Psoas muscle (tissue), 8 donors: ENCODE results near the gene SMARCC2. TPM values are rescaled to one million over a fixed set of nuclear protein-coding genes. Genes with fewer than 3 reads are reported as not detected.

Experiments used
- ATAC-seq, 4 donors: fragments of 200-7000 bp; cut with Tn5 transposase; one replicate each; pipeline ENCODE4 v1.9.1; 2020; ENCODE audit warnings: moderate library complexity in 3 of 4, mild to moderate bottlenecking in 2 of 4
- DNase-seq, 2 donors: peaks; one replicate each; pipeline ENCODE4 v3.0.0-alpha.2; 2020
- H3K27ac ChIP-seq: fragments of 200-600 bp; one replicate; pipeline ENCODE4 v1.8.0; 2022
- H3K27me3 ChIP-seq, 3 donors: fragments of 200-600 bp in 1 of 3; one replicate each; pipeline versions ENCODE4 v1.6.1 to v1.8.0; 2013 to 2022; ENCODE audit warnings: low read length in 2 of 3, mild to moderate bottlenecking in 2 of 3, moderate library complexity in 1 of 3; ENCODE audit not compliant: insufficient read depth in 3 of 3
- H3K36me3 ChIP-seq, 2 donors: fragments of 200-600 bp in 1 of 2; one replicate each; pipeline versions ENCODE4 v1.6.1 to v1.8.0; 2013 to 2022; ENCODE audit warnings: low read depth in 1 of 2, mild to moderate bottlenecking in 1 of 2, moderate library complexity in 1 of 2; ENCODE audit not compliant: insufficient read depth in 1 of 2
- H3K4me1 ChIP-seq: fragments of 200-600 bp; one replicate; pipeline ENCODE4 v1.8.0; 2022
- H3K4me3 ChIP-seq: fragments of 200-600 bp; one replicate; pipeline ENCODE4 v1.8.0; 2022; ENCODE audit warnings: mild to moderate bottlenecking
- H3K9me3 ChIP-seq: fragments of 200-600 bp; one replicate; pipeline ENCODE4 v1.8.0; 2022
- WGBS, 3 donors: extraction: QIAGEN DNeasy Blood & Tissue Kit; methylation state at CpG; one replicate each; pipeline versions ENCODE4 v1.1.6 to v1.1.7; 2013; 5-methylcytosine and 5-hydroxymethylcytosine counted together
- intact Hi-C, 2 donors: fragments of 100-400 bp; cut with DNase I; formaldehyde crosslinking; loops; one replicate each; pipeline versions ENCODE4 v1.11.0 to v1.14.2; 2022
- long read RNA-seq, 2 donors: library from polyadenylated mRNA; unstranded; transcript quantifications; one replicate each; pipeline ENCODE4 v2.0.0, GENCODE V29; 2021
- polyA plus RNA-seq, 3 donors: library from polyadenylated mRNA; stranded (reverse); fragments of 200-250 nt; gene quantifications; one replicate each; pipeline ENCODE4 v1.2.3, GENCODE V29; 2013
- total RNA-seq, 4 donors: library from RNA; stranded (reverse); fragmentation: NEBNext Ultra II Directional in 2 of 4; extraction: Animal tissue kit (Norgen Biotek cat#: 25700) in 2 of 4; gene quantifications; one replicate each; pipeline versions ENCODE4 v1.2.1 to v1.2.4, GENCODE V29; 2021 to 2023
- TF ChIP-seq, protein P1 (sequence below): fragments of 200-600 bp; IDR thresholded peaks from one replicate; pipeline ENCODE4 v1.8.0; 2022; ENCODE audit warnings: antibody characterized with exemption
- donor health status: healthy with polysubstance abuse.
- donor health status: DM: no; HTN: no; CAD: no; lungs with moderate emphysema.
- donor health status: Bipolar disorder and iron deficiency.
- donor health status: healthy.
- donor health status: DM: yes; HTN: yes; CAD: no.
- donor health status: DM: no; HTN: no; CAD: no.
- donor health status: DM: no; HTN: no; CAD: no.
- donor health status: DM: yes; HTN: yes; CAD: no.

SMARCC2 gene
- total RNA-seq (10 to 100 TPM; 49.8 to 78.7 (median 69.7) TPM), polyA plus RNA-seq (10 to 100 TPM; 16.5 to 46.1 (median 26.5) TPM)
- long read RNA-seq, donor 1, full-length matches to known transcripts = 27 of 59 reads
- long read RNA-seq, donor 1, partial matches to known transcripts = 14 of 59 reads
- long read RNA-seq, donor 1, other reads (novel, unspliced or antisense) = 18 of 59 reads
- long read RNA-seq, donor 2, full-length matches to known transcripts = 42 of 130 reads
- long read RNA-seq, donor 2, partial matches to known transcripts = 37 of 130 reads
- long read RNA-seq, donor 2, other reads (novel, unspliced or antisense) = 51 of 130 reads

DNA sequence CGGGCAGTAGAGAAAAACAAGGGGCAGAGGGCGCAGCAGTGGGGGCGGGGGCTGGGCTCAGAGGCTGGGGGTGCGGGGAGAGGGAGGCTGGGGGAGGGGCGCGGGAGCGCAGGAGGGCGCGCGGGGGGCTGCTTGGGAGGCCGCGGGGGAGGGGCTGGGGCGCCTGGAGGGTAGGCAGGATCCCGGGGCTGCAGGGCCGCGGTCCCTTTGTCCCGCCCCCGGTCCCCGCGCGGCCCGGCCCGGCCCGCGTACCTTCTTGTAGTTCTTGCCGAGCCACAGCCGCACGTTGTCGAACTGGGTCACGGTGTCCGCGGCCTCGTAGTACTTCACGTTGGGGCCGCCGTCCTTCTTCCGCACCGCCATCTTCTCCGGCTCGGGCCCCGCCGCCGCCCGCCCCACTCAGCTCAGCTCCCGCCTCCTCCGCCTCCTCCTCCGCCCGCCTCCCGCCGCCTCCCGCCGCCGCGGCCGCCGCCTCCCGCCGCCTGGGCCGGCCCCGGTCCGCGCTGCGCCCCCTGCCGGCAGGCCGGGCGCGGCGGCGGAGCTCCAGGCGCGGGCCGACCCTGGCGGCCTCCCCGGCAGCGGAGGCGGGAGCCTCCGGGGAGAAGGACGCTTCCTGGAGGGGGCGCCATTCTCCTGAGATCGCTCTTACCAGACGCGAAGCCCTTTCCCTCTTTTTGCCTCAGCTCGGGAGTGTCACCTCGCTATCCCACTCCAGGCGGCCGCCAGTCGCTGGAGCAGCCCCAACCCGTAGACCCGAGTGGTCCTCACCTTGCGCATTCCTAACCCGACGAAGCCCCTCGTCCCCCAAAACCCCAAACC, at the start of gene SMARCC2:
Gene SMARCC2, minus strand, starts transcription at position 385 of the 819 bp plus-strand sequence. Its CDS starts 22 bp downstream, at position 363.
- Histone ChIP-seq H3K27ac (peak within 1 kb of the TSS; percentile 91), H3K4me3 (peak within 1 kb of the TSS; percentile 83), H3K36me3 (peaks cover 11 to 39% of the 10 kb centered on the region in 2 donors), H3K9me3 (no peaks in the 10 kb centered on the region), H3K4me1 (peaks cover 18% of the 10 kb centered on the region), H3K27me3 (no peaks in the 10 kb centered on the region)
- ATAC-seq (peak; percentile 87 to 91 (median 90)), DNase-seq (peak; percentile 88 to 95)
- intact Hi-C loops = loop anchor here (2.0 to 5.0 kb wide), 4 partner anchors 29 to 69 kb away; partner anchors contain the start of genes MYL6B (in 1 of the 2), NABP2 (in 1 of the 2) and RNF41 (in 1 of the 2)
- TF ChIP-seq, protein P1, sequence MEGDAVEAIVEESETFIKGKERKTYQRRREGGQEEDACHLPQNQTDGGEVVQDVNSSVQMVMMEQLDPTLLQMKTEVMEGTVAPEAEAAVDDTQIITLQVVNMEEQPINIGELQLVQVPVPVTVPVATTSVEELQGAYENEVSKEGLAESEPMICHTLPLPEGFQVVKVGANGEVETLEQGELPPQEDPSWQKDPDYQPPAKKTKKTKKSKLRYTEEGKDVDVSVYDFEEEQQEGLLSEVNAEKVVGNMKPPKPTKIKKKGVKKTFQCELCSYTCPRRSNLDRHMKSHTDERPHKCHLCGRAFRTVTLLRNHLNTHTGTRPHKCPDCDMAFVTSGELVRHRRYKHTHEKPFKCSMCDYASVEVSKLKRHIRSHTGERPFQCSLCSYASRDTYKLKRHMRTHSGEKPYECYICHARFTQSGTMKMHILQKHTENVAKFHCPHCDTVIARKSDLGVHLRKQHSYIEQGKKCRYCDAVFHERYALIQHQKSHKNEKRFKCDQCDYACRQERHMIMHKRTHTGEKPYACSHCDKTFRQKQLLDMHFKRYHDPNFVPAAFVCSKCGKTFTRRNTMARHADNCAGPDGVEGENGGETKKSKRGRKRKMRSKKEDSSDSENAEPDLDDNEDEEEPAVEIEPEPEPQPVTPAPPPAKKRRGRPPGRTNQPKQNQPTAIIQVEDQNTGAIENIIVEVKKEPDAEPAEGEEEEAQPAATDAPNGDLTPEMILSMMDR = peak; percentile 83
- WGBS, 3 donors = 0 to 1% (median 1%) methylated on average over 51 to 91 of the region's 93 CpGs

DNA sequence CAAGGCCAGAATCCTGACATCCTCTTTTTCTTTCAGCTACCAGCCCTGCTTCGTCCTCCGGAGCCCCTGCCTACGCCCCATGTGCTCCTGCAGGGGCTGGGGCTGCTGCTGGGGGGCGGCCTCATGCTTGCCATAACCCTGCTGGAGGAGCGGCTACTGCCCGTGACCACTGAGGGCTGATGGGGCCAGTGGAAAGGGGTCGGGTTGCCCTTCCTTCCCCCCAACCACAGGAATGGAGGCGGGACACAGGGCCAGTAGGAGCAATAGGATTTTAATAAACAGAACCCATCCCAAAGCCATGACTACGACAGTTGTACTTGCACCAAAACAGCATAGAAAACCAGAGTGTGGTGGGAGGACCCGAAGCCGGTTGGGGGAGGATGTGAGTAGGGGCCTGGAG, 48.3 kb upstream of the SMARCC2 start:
- Histone ChIP-seq H3K36me3 (peaks cover 7 to 40% of the 10 kb centered on the region in 2 donors), H3K27ac (no peak overlapping the region), H3K27me3 (no peaks in the 10 kb centered on the region), H3K4me1 (no peaks in the 10 kb centered on the region), H3K4me3 (no peak overlapping the region), H3K9me3 (no peaks in the 10 kb centered on the region)
- 64 to 76% (median 76%) methylated on average over 11 of the region's 11 CpGs for WGBS, 3 donors
- DNase-seq (no peak), ATAC-seq (no peak)
- intact Hi-C loops = no loop called here
- TF ChIP-seq, protein P1 = no peak

DNA sequence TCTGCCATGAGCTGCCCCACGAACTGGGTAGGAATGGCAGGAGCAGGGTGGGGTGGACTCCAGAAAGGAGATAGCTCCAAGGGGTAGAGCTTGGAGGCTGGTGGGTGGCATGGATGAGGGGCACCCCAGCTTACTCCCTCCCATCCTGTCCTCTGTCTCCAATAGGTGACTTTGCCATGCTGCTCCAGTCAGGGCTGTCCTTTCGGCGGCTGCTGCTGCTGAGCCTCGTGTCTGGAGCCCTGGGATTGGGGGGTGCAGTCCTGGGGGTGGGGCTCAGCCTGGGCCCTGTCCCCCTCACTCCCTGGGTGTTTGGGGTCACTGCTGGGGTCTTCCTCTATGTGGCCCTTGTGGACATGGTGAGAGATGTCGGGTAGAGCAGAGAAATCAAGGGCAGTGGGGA, 47.7 kb upstream of the SMARCC2 start:
- Histone ChIP-seq H3K27me3 (no peaks in the 10 kb centered on the region), H3K4me1 (no peaks in the 10 kb centered on the region), H3K36me3 (peaks cover 2 to 34% of the 10 kb centered on the region in 2 donors), H3K9me3 (no peaks in the 10 kb centered on the region), H3K27ac (no peak overlapping the region), H3K4me3 (no peak overlapping the region)
- DNase-seq = no peak
- TF ChIP-seq, protein P1 = no peak
- WGBS, 3 donors = 52 to 61% (median 52%) methylated on average over 5 of the region's 5 CpGs
- ATAC-seq = peak in 3 of 4 donors; percentile 2 to 24 (median 3)
- intact Hi-C loops = no loop called here

DNA sequence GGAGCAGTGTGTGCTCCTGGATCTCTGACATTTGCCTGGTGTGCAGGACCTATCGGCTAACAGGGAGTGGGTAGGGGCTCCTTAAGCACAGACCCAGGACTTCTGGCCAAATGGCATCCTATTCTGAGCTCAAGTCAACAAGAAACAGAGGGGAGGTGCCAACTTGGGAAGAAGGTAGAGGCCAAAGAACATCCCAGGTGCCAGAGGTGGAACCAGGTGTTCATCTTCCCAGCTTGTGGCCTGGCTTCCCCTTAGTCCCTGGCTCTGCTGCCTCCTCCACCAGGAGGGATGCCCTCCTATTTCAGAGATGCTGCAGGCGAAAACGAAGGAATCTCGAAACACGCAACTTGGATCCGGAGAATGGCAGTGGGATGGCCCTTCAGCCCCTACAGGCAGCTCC, 46.8 kb upstream of the SMARCC2 start:
- H3K27ac ChIP-seq = no peak overlapping the region
- 83 to 100% (median 90%) methylated on average over 6 of the region's 6 CpGs for WGBS, 3 donors
- DNase-seq = no peak
- no peak for ATAC-seq
- peaks cover 1 to 25% of the 10 kb centered on the region in 2 donors for H3K36me3 ChIP-seq
- TF ChIP-seq, protein P1 = no peak
- H3K27me3 ChIP-seq = no peaks in the 10 kb centered on the region
- H3K4me1 ChIP-seq = no peaks in the 10 kb centered on the region
- H3K9me3 ChIP-seq = no peaks in the 10 kb centered on the region
- no peak overlapping the region for H3K4me3 ChIP-seq
- intact Hi-C loops = no loop called here
